A673 (cell line): ENCODE results near the gene MVB12A. TPM values are rescaled to one million over a fixed set of nuclear protein-coding genes. Genes with fewer than 3 reads are reported as not detected.

ENCODE experiments used
- BruUV-seq: library from RNA; stranded (reverse); fragments of 400-500 nt; replicated peaks from 2 replicates; lab custom pipeline; 2021; lab: Mats Ljungman, UMichigan
- CTCF ChIA-PET: fragments of 300-600 bp; sonication (Branson Sonifier 250); formaldehyde crosslinking; loops from one replicate; lab custom pipeline; 2022; ENCODE audit warnings: antibody characterized with exemption; lab: Charles Lee
- POLR2A ChIA-PET: fragments of 300-600 bp; sonication (Branson Sonifier 250); formaldehyde crosslinking; loops from one replicate; lab custom pipeline; 2022; ENCODE audit warnings: antibody characterized with exemption; ENCODE audit not compliant: low non-redundant PET; lab: Charles Lee
- DNase-seq: peaks from one replicate; pipeline ENCODE4 v3.0.0-alpha.2; 2015; ENCODE audit warnings: low spot score
- H3K27ac ChIP-seq: fragments of 200-600 bp; sonication (generic); 2 replicates; pipeline ENCODE4 v1.5.1; 2016; ENCODE audit warnings: mixed run types, low read depth, mild to moderate bottlenecking, mixed read lengths, antibody characterized with exemption, low read length; ENCODE audit not compliant: poor library complexity, severe bottlenecking
- H3K27me3 ChIP-seq: fragments of 200-600 bp; sonication (generic); replicated peaks from 2 replicates; pipeline ENCODE4 v1.6.1; 2017; ENCODE audit warnings: mixed run types, low read depth, mild to moderate bottlenecking, mixed read lengths, antibody characterized with exemption, low read length; ENCODE audit not compliant: insufficient read depth, poor library complexity
- H3K36me3 ChIP-seq: fragments of 200-600 bp; sonication (generic); 2 replicates; pipeline ENCODE4 v1.6.1; 2016; ENCODE audit warnings: mixed run types, mild to moderate bottlenecking, mixed read lengths, antibody characterized with exemption, low read length; ENCODE audit not compliant: insufficient read depth, poor library complexity, severe bottlenecking
- H3K4me1 ChIP-seq: fragments of 200-600 bp; sonication (generic); 2 replicates; pipeline ENCODE4 v1.6.1; 2017; ENCODE audit warnings: mixed run types, mild to moderate bottlenecking, mixed read lengths, antibody characterized with exemption, low read length; ENCODE audit not compliant: insufficient read depth, poor library complexity, severe bottlenecking
- H3K4me3 ChIP-seq: fragments of 200-600 bp; sonication (generic); 2 replicates; pipeline ENCODE4 v1.5.1; 2016; ENCODE audit warnings: low read depth, mixed run types, mild to moderate bottlenecking, mixed read lengths, low read length; ENCODE audit not compliant: poor library complexity, severe bottlenecking
- H3K9me3 ChIP-seq: fragments of 200-600 bp; sonication (generic); 2 replicates; pipeline ENCODE4 v1.6.1; 2016; ENCODE audit warnings: mixed run types, low read depth, mild to moderate bottlenecking, mixed read lengths, antibody characterized with exemption, low read length; ENCODE audit not compliant: poor library complexity, severe bottlenecking
- CTCF ChIP-seq: fragments of 300-800, 200-600 bp; sonication (generic); conservative IDR thresholded peaks from 2 replicates; pipeline ENCODE4 v1.5.1; 2017; ENCODE audit warnings: low read depth, mild to moderate bottlenecking, antibody characterized with exemption, low read length, moderate library complexity, mixed read lengths
- EZH2 ChIP-seq: fragments of 200-600 bp; sonication (generic); IDR thresholded peaks from 2 replicates; pipeline ENCODE4 v1.6.1; 2017; ENCODE audit warnings: borderline replicate concordance, low read depth, mild to moderate bottlenecking, mixed read lengths, antibody characterized with exemption, low read length; ENCODE audit not compliant: poor library complexity, severe bottlenecking
- intact Hi-C: fragments of 100-400 bp; cut with micrococcal nuclease; formaldehyde crosslinking; loops from one replicate; pipeline ENCODE4 v1.10.0; 2022; ENCODE audit not compliant: unreplicated experiment
- total RNA-seq: library from RNA; stranded (reverse); gene quantifications from 2 replicates; pipeline ENCODE4 v1.2.3, GENCODE V29; 2021

Gene MVB12A
- total RNA-seq, 1 experiment from 2014 or later, result 39.5 TPM

GRCh38 chr19:17415121-17415520, 4.7 kb upstream of the MVB12A start:
- Histone ChIP-seq H3K27ac (no peak overlapping the region), H3K27me3 (no peaks in the 10 kb centered on the region), H3K4me3 (no peak overlapping the region), H3K9me3 (no peaks in the 10 kb centered on the region), H3K4me1 (no peaks in the 10 kb centered on the region), H3K36me3 (no peaks in the 10 kb centered on the region)
- no peak for TF ChIP-seq CTCF
- no peak for TF ChIP-seq EZH2
- no peak for DNase-seq
- POLR2A ChIA-PET, result no interaction called here
- intact Hi-C loops, result no loop called here
- CTCF ChIA-PET, result no interaction called here
- no TSS peak for BruUV-seq

GRCh38 chr19:17418710-17419109, 1.1 kb upstream of the MVB12A start:
- peaks cover 3% of the 10 kb centered on the region for H3K36me3 ChIP-seq
- intact Hi-C loops, result no loop called here
- TF ChIP-seq CTCF, result no peak
- TF ChIP-seq EZH2, result no peak
- H3K27me3 ChIP-seq, result no peaks in the 10 kb centered on the region
- CTCF ChIA-PET, result no interaction called here
- no TSS peak for BruUV-seq
- no peak for DNase-seq
- peak overlapping the region; percentile 76 for H3K27ac ChIP-seq
- no peaks in the 10 kb centered on the region for H3K9me3 ChIP-seq
- peak overlapping the region; percentile 92 for H3K4me3 ChIP-seq
- H3K4me1 ChIP-seq, result no peaks in the 10 kb centered on the region
- POLR2A ChIA-PET, result no interaction called here

- H3K36me3 ChIP-seq, result peaks cover 3% of the 10 kb centered on the region
- H3K27me3 ChIP-seq, result no peaks in the 10 kb centered on the region
- peak overlapping the region; percentile 76 for H3K27ac ChIP-seq
- no peaks in the 10 kb centered on the region for H3K9me3 ChIP-seq
- TF ChIP-seq EZH2 (no peak), CTCF (no peak)
- DNase-seq, result no peak
- ChIA-PET CTCF (interaction anchor here (0.5 to 1.2 kb wide), 3 partner anchors 34 to 347 kb away, joined by 3 to 13 read pairs (median 3); no protein-coding TSS in a partner anchor), POLR2A (interaction anchor here (0.5 to 0.8 kb wide), 3 partner anchors 50 to 518 kb away, joined by 3 to 7 read pairs (median 4); no protein-coding TSS in a partner anchor)
- intact Hi-C loops, result no loop called here
- peak overlapping the region; percentile 92 for H3K4me3 ChIP-seq
- no peaks in the 10 kb centered on the region for H3K4me1 ChIP-seq
- BruUV-seq, result TSS peak; percentile 98
These were observed 660 bp upstream of the MVB12A start for GRCh38 chr19:17419154-17419620.
